ENCODE results near the gene PEAK3. TPM values are rescaled to one million over a fixed set of nuclear protein-coding genes. Genes with fewer than 3 reads are reported as not detected.

The PEAK3 gene
- 0.49 TPM for polyA plus RNA-seq (2012; ENCODE audit: low read depth, missing spikeins)

GRCh38 chr19:2282062-2282861 lies at the start of gene PEAK3:
TSS of gene PEAK3 (minus strand) at chr19:2282175. CDS start at chr19:2280931, 1,244 bp downstream.
- peak; percentile 81 for FAIRE-seq
- TF ChIP-seq SPI1 (IDR thresholded peaks at IDR 0.05; ENCODE audit: low read depth, low read length) (peak; percentile 43), PAX5 (IDR thresholded peaks at IDR 0.05; ENCODE audit: insufficient read depth, low read length, severe bottlenecking) (no peak), POLR2AphosphoS5 (IDR thresholded peaks at IDR 0.05; ENCODE audit: low read depth, low read length) (peak; percentile 18; the same call in 1 of the 2 replicates), POLR2A (IDR thresholded peaks at IDR 0.05; ENCODE audit: low read depth, low read length) (no peak)
- no peak for DNase-seq (ENCODE audit: insufficient read length, low spot score)

- FAIRE-seq (no peak), DNase-seq (ENCODE audit: insufficient read length, low spot score) (no peak)
- no peak for TF ChIP-seq PAX5 (IDR thresholded peaks at IDR 0.05; ENCODE audit: insufficient read depth, low read length, severe bottlenecking)
- TF ChIP-seq SPI1 (IDR thresholded peaks at IDR 0.05; ENCODE audit: low read depth, low read length): no peak
- no peak for TF ChIP-seq TAF1 (IDR thresholded peaks at IDR 0.05; ENCODE audit: low read depth, low read length)
- no peak for TF ChIP-seq POU2F2 (IDR thresholded peaks at IDR 0.05; ENCODE audit: low read depth, low read length)
- no peak for TF ChIP-seq POLR2A (IDR thresholded peaks at IDR 0.05; ENCODE audit: low read depth, low read length)
- no peak for TF ChIP-seq POLR2AphosphoS5 (IDR thresholded peaks at IDR 0.05; ENCODE audit: low read depth, low read length)
These were observed 48.8 kb upstream of the PEAK3 start for GRCh38 chr19:2330632-2331284.

- FAIRE-seq (no peak), DNase-seq (ENCODE audit: insufficient read length, low spot score) (no peak)
- no peak for TF ChIP-seq POLR2A (IDR thresholded peaks at IDR 0.05; ENCODE audit: low read depth, low read length)
- TF ChIP-seq PAX5 (IDR thresholded peaks at IDR 0.05; ENCODE audit: insufficient read depth, low read length, severe bottlenecking): no peak
- no peak for TF ChIP-seq TAF1 (IDR thresholded peaks at IDR 0.05; ENCODE audit: low read depth, low read length)
These were observed 48.3 kb upstream of the PEAK3 start for GRCh38 chr19:2330255-2330631.

GRCh38 chr19:2329501-2329916 lies 47.5 kb upstream of the PEAK3 start:
- TF ChIP-seq POLR2A (IDR thresholded peaks at IDR 0.05; ENCODE audit: low read depth, low read length): no peak
- TF ChIP-seq SPI1 (IDR thresholded peaks at IDR 0.05; ENCODE audit: low read depth, low read length): no peak
- TF ChIP-seq TAF1 (IDR thresholded peaks at IDR 0.05; ENCODE audit: low read depth, low read length): no peak
- no peak for TF ChIP-seq POU2F2 (IDR thresholded peaks at IDR 0.05; ENCODE audit: low read depth, low read length)
- TF ChIP-seq POLR2AphosphoS5 (IDR thresholded peaks at IDR 0.05; ENCODE audit: low read depth, low read length): no peak
- no peak for TF ChIP-seq PAX5 (IDR thresholded peaks at IDR 0.05; ENCODE audit: insufficient read depth, low read length, severe bottlenecking)
- no peak for FAIRE-seq
- DNase-seq (ENCODE audit: insufficient read length, low spot score): no peak

- TF ChIP-seq PAX5 (IDR thresholded peaks at IDR 0.05; ENCODE audit: insufficient read depth, low read length, severe bottlenecking): no peak
- TF ChIP-seq POU2F2 (IDR thresholded peaks at IDR 0.05; ENCODE audit: low read depth, low read length): no peak
- TF ChIP-seq POLR2AphosphoS5 (IDR thresholded peaks at IDR 0.05; ENCODE audit: low read depth, low read length): no peak
- no peak for TF ChIP-seq TAF1 (IDR thresholded peaks at IDR 0.05; ENCODE audit: low read depth, low read length)
- no peak for DNase-seq (ENCODE audit: insufficient read length, low spot score)
- FAIRE-seq: peak; percentile 13
These were observed 47.1 kb upstream of the PEAK3 start for GRCh38 chr19:2329149-2329478.

- FAIRE-seq (peak; percentile 99), DNase-seq (ENCODE audit: insufficient read length, low spot score) (peak; percentile 98)
- TF ChIP-seq POU2F2 (IDR thresholded peaks at IDR 0.05; ENCODE audit: low read depth, low read length) (no peak; the same call in none of the 2 replicates), TAF1 (IDR thresholded peaks at IDR 0.05; ENCODE audit: low read depth, low read length) (peak; percentile 89), POLR2AphosphoS5 (IDR thresholded peaks at IDR 0.05; ENCODE audit: low read depth, low read length) (peak; percentile 80), POLR2A (IDR thresholded peaks at IDR 0.05; ENCODE audit: low read depth, low read length) (peak; percentile 79)
These were observed 46.6 kb upstream of the PEAK3 start, which contains the start of the genes LSM7 and SPPL2B for GRCh38 chr19:2328401-2329148. TSS of gene LSM7 (minus strand) at chr19:2328586. CDS start at chr19:2328566, 20 bp downstream. TSS of gene SPPL2B (plus strand) at chr19:2328684. CDS start at chr19:2328710, 26 bp downstream.

GRCh38 chr19:2327773-2328400 lies 45.9 kb upstream of the PEAK3 start:
- TF ChIP-seq POLR2AphosphoS5 (IDR thresholded peaks at IDR 0.05; ENCODE audit: low read depth, low read length): peak; percentile 37; the same call in 1 of the 2 replicates
- no peak for TF ChIP-seq PAX5 (IDR thresholded peaks at IDR 0.05; ENCODE audit: insufficient read depth, low read length, severe bottlenecking)
- no peak for TF ChIP-seq POU2F2 (IDR thresholded peaks at IDR 0.05; ENCODE audit: low read depth, low read length)
- peak; percentile 67 for TF ChIP-seq SPI1 (IDR thresholded peaks at IDR 0.05; ENCODE audit: low read depth, low read length)
- TF ChIP-seq TAF1 (IDR thresholded peaks at IDR 0.05; ENCODE audit: low read depth, low read length): 0 out of 2 replicates have a peak, but pooled peaks have one; percentile 40
- no peak for TF ChIP-seq POLR2A (IDR thresholded peaks at IDR 0.05; ENCODE audit: low read depth, low read length)
- peak; percentile 71 for DNase-seq (ENCODE audit: insufficient read length, low spot score)

GRCh38 chr19:2326699-2327360 lies 44.9 kb upstream of the PEAK3 start:
- no peak for TF ChIP-seq PAX5 (IDR thresholded peaks at IDR 0.05; ENCODE audit: insufficient read depth, low read length, severe bottlenecking)
- no peak for TF ChIP-seq POLR2A (IDR thresholded peaks at IDR 0.05; ENCODE audit: low read depth, low read length)
- no peak for TF ChIP-seq SPI1 (IDR thresholded peaks at IDR 0.05; ENCODE audit: low read depth, low read length)
- TF ChIP-seq POLR2AphosphoS5 (IDR thresholded peaks at IDR 0.05; ENCODE audit: low read depth, low read length): no peak
- no peak for TF ChIP-seq POU2F2 (IDR thresholded peaks at IDR 0.05; ENCODE audit: low read depth, low read length)
- no peak for TF ChIP-seq TAF1 (IDR thresholded peaks at IDR 0.05; ENCODE audit: low read depth, low read length)
- DNase-seq (ENCODE audit: insufficient read length, low spot score) (no peak), FAIRE-seq (no peak)

More at GRCh38 chr19:2327773-2328400, 45.9 kb upstream of the PEAK3 start:
- FAIRE-seq: peak; percentile 93

Data from GM12891 (cell line).